ACHN (cell line): ENCODE results near the gene ZBTB1.
"Not testable (repeated sequence)": the region's sequence is repeated elsewhere in the genome, so short reads cannot be mapped to it uniquely, and the experiment has no call there.

Experiments
- DNase-seq: peaks from one replicate; pipeline ENCODE4 v3.0.0-alpha.2; 2015
- in situ Hi-C: cut with HindIII; loops from 2 replicates; pipeline ENCODE4 v1.10.0; 2017; ENCODE audit warnings: low sequenced_read_pairs, low pct_ligation_motif_present, low pct_unique_long_range_greater_than_20kb

Gene ZBTB1

GRCh38 chr14:64517667-64518066 lies 13.1 kb downstream of the ZBTB1 start:
- DNase-seq, in situ Hi-C loops: not testable (repeated sequence)

GRCh38 chr14:64518229-64518628 lies 13.7 kb downstream of the ZBTB1 start:
- no peak for DNase-seq
- in situ Hi-C loops, result no loop called here

GRCh38 chr14:64520699-64521098 lies 16.1 kb downstream of the ZBTB1 start:
- no peak for DNase-seq
- in situ Hi-C loops, result no loop called here

GRCh38 chr14:64522591-64523355 lies 18.2 kb downstream of the ZBTB1 start:
- no peak for DNase-seq
- in situ Hi-C loops, result no loop called here

GRCh38 chr14:64525354-64525753 lies 20.8 kb downstream of the ZBTB1 start:
- DNase-seq, result no peak
- in situ Hi-C loops, result no loop called here

- DNase-seq, result no peak
Measured at GRCh38 chr14:64531567-64531966, 27.0 kb downstream of the ZBTB1 start.

GRCh38 chr14:64536488-64537245 lies 32.1 kb downstream of the ZBTB1 start:
- no peak for DNase-seq
- in situ Hi-C loops, result no loop called here

More at GRCh38 chr14:64531567-64531966, 27.0 kb downstream of the ZBTB1 start:
- in situ Hi-C loops, result no loop called here

- in situ Hi-C loops, result no loop called here
- peak; percentile 98 for DNase-seq
Measured at GRCh38 chr14:64540208-64541202, 35.9 kb downstream of the ZBTB1 start, which contains the start of gene HSPA2. HSPA2 (plus strand) TSS chr14:64540741; CDS start chr14:64540850, 109 bp downstream.

- DNase-seq, result no peak
- in situ Hi-C loops, result no loop called here
Measured at GRCh38 chr14:64541261-64541971, 36.8 kb downstream of the ZBTB1 start.

- in situ Hi-C loops, result no loop called here
Measured at GRCh38 chr14:64541972-64542835, 37.6 kb downstream of the ZBTB1 start.

GRCh38 chr14:64542836-64543201 lies 38.2 kb downstream of the ZBTB1 start:
- DNase-seq, result no peak
- in situ Hi-C loops, result no loop called here

More at GRCh38 chr14:64541972-64542835, 37.6 kb downstream of the ZBTB1 start:
- no peak for DNase-seq

GRCh38 chr14:64544607-64545312 lies 40.2 kb downstream of the ZBTB1 start:
- no peak for DNase-seq
- in situ Hi-C loops, result no loop called here

GRCh38 chr14:64549016-64549415 lies 44.4 kb downstream of the ZBTB1 start:
- no peak for DNase-seq
- in situ Hi-C loops, result no loop called here

GRCh38 chr14:64549791-64550620 lies 45.4 kb downstream of the ZBTB1 start, which contains the start of gene PPP1R36:
PPP1R36 (plus strand) TSS chr14:64549961; CDS start chr14:64549998, 37 bp downstream.
- no peak for DNase-seq
- in situ Hi-C loops, result no loop called here

GRCh38 chr14:64550621-64551333 lies 46.2 kb downstream of the ZBTB1 start:
- DNase-seq, result no peak
- in situ Hi-C loops, result no loop called here
